Left renal pelvis (tissue), 4 donors: ENCODE data around the gene IGLON5. TPM values are rescaled to one million over a fixed set of nuclear protein-coding genes. Genes with fewer than 3 reads are reported as not detected.

ENCODE experiments used
- DNase-seq, 4 donors: peaks; one replicate each; pipeline ENCODE4 v3.0.0-alpha.2; 2013; ENCODE audit warnings: low read depth in 4 of 4, low spot score in 3 of 4
- polyA plus RNA-seq, 4 donors: library from polyadenylated mRNA; unstranded; fragments of 120-200 nt; gene quantifications; one replicate each; pipeline ENCODE4 v1.2.1, GENCODE V29; 2013; ENCODE audit not compliant: insufficient read length in 4 of 4

IGLON5 gene
- polyA plus RNA-seq, 4 donors = 2.8 to 9.8 (median 3.9) TPM

DNA sequence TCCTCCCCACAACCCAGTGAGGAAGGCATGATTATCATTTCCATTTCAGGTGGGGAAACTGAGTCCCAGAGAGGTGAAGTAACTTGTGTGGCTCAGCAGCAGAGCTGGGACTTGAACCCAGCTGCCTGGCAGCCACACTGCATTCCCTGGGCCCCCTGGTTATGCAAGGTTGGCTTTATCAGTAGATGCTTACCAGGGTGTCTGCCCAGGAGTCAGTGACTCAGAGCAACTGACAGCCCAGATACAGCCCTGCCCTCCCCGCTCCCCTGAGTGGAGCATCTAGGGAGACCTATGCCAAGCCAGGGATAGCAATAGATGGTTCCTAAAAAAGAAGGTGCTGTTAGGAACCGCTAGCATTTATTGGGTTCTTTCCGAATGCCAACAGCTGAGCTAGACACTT is 5.9 kb downstream of the IGLON5 start:
- no peak for DNase-seq

DNA sequence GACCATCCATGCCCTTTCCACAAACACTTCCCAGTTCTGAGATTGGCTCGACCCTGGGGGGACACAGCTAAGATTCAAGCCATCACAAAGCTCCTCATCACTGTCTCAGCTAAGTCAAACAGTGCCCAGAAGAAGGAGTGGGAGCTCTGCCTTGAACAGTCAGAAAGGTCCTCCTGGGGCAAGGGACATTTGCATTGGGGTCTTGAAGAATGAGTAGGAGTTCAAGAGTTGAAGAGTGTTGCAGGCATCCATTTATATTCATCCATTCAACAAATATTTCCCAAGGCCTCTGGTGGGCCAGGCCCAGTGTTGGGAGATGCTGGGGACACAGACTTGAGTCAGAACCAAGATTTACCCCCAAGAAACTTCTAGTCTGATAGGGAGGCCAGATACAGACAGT is 6.5 kb downstream of the IGLON5 start:
- no peak for DNase-seq

DNA sequence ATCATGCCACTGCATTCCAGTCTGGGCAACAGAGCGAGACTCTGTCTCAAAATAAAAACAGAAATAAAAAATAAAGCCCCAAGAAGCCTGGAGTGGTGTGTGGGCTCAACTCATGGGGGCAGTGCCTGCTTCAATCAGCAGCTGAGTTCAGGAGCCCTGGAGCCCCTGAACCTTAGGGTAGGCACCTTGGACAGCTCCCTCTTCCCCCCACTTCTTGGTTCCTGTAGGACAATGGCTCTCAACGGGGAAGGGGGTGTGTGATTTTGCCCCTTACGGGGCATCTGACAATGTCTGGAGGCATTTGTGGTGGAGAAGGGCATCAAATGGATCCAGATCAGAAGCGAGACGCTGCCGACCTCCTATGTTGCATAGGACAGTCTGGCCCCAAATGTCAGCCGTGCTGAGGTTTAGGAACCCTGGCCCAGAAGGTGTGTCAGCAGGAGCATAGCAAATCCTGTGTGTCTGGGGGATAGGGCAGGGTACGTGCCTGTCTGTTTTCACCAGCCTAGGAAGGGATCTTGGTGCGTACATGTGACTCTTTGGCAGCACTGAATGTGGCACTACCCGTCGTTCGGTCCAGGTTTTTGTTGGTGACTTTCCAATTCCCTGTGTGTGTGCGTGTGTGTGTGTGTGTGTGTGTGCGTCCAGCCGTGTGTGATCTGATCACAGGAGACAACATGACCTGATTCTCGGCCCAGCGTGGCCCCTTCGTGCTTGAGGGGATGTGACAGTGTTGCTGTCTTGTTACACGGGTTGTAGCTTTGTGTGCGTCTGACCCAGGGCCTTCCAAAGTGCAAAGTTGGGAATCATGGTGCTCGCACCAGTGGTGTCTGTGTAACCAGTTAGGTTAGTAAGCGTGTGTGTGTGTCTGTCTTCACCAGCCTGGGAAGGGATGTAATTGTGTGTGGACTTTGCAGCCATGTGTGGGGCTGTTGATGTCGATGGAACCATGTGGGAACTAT is 7.5 kb downstream of the IGLON5 start:
- no peak for DNase-seq

DNA sequence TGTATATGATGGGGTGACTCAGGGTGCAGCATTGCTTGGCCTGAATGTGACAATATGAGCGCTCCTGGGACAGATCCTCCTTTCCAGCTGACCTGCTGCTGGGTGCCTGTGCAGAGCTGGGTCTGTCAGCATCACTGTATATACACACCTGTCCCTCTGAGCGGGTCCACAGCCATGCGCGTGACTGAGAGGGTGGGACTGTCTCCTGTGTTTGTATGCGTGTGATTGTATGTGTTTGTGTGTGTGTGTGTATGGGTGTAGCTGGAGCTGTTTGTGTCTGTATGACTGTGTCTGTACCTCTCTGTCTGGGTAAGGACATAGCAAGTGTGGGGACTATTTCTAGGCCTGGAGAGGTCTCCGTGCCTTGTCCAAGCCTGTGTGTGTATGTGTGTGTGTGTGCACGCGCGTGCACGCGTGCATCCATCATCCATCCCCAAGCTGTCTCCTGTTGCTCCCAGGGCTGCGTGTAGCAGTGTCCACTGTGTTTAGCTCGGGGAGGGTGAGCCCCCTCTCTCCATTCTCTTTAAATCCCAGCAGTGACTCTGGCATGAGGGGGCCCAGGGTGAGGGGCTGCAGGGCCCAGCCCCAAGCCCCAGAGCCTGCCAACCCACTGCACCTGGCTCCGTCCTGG is 8.3 kb downstream of the IGLON5 start:
- DNase-seq = no peak

DNA sequence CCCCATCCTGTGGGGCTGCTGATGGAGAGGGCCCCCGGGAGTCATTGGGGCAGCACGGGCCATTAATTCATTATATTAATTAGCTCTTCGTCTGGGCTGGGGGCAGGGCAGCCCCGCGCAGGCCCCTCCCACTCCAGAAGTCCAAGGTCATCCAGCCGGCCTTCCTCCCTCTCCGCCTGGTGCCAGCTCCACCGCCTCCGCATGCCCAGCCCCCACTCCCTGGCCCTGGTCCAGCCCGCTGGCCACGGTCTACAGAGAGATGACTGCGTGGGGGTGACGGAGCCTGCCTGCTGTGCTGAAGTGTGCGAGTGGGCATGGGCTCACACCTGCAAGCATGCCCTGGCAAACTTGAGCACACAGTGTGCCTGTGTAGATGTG is 8.8 kb downstream of the IGLON5 start:
- peak in 2 of 4 donors; percentile 39 to 46 for DNase-seq

- no peak for DNase-seq
Observed at GRCh38 chr19:51321799-51322198, 10.4 kb downstream of the IGLON5 start.

DNA sequence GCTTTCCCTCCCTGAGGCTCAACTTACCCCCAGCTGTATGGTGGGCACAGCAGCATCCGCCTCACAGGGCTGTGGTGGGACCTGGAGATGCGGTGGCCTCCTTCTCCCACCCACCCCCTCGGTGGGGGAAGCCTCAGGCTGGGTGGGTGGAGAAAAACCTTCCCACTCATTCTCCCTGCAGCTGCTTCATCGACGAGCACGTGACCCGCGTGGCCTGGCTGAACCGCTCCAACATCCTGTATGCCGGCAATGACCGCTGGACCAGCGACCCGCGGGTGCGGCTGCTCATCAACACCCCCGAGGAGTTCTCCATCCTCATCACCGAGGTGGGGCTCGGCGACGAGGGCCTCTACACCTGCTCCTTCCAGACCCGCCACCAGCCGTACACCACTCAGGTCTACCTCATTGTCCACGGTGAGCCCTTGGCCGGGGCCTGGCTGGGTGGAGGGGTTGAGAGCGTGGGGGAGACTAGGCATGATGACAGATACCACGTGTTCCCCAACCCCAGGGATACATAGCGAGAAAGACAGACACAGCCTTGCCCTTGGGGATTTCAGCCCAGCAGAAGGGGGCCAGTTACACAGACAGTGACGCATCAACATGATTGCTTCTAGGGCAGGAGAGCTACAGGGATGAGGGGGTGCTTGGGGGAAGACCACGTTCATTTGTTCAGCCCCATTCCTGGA is 12.2 kb downstream of the IGLON5 start:
- DNase-seq = no peak

DNA sequence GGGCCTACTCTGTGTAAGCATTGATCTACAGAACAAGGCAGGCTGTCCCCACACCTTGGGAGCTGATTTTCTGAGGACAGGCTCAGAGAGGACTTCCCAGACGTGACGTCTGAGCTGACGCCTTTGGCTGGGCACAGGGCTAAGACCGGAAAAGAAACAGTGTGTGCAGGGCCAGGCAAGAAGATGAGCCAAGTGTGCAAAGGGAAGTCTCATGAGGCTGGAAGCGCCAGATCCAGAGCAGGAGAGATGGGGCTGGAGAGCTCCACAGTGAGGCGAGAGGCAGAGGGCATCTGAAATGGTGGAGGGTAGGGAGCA is 12.7 kb downstream of the IGLON5 start:
- DNase-seq = no peak

DNA sequence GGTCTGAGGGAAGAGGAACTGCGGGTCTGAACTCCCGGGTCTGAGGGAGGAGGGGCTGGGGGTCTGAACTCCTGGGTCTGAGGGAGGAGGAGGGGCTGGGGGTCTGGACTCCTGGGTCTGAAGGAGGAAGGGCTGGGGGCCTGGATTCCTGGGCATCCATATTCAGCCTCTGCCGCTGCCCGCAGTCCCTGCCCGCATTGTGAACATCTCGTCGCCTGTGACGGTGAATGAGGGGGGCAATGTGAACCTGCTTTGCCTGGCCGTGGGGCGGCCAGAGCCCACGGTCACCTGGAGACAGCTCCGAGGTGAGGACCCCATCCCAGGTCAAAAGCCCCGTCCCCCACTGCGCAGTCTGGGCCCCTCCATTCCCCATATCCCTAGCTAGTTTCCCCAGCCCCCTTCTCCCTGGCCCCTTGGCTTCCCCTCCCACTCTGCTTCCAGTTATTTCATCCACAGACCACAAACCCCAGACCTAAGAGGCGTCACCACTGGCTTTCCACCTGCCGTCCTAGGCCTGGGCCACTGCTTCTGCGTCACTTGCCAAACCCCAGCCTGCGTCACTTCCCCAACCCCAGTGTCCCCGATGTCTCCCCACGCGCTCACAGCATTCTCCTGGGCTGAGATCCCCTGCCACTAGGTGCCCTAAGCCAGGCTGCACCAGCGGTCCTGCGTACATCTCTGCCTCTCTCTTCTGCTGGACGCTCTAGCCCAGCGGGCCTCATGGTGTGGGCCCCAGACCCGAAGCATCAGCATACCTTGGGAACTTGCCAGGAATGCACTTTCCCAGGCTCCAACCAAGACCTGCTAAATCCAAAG is 13.9 kb downstream of the IGLON5 start:
- DNase-seq = no peak

GRCh38 chr19:51326216-51327065 is 15.0 kb downstream of the IGLON5 start:
- DNase-seq = no peak

- no peak for DNase-seq
Observed at GRCh38 chr19:51327066-51328001, 15.9 kb downstream of the IGLON5 start.

DNA sequence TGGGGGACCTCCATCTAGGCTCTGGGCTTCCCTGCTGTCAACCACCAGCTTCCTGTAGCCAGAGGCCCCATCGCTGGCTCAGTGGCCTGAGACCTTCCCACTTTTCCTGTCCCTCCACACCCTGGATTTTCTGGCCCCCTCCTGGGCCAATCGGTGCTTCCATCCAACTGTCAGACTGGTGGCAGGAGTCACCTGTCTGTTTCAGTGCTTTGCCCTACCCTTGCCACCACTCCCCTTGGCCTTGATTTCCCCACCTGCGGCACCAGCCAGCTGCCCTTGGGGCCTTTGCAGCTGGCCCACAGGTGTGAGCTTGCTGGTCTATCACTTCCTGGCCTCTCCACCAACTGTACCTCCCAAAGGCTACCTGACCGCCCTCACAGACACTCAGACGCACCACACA is 18.0 kb downstream of the IGLON5 start:
- no peak for DNase-seq

- DNase-seq = no peak
Observed at GRCh38 chr19:51330366-51330765, 18.9 kb downstream of the IGLON5 start.

GRCh38 chr19:51331193-51331592 is 19.7 kb downstream of the IGLON5 start:
- no peak for DNase-seq

- DNase-seq = no peak
Observed at GRCh38 chr19:51331716-51332115, 20.3 kb downstream of the IGLON5 start.

GRCh38 chr19:51333836-51334460 is 22.5 kb downstream of the IGLON5 start:
- DNase-seq = no peak

- no peak for DNase-seq
Observed at GRCh38 chr19:51337141-51337860, 25.9 kb downstream of the IGLON5 start.
